Thyroid gland (tissue), 4 donors: ENCODE results near the gene LRRC28. TPM values are rescaled to one million over a fixed set of nuclear protein-coding genes. Genes with fewer than 3 reads are reported as not detected.

ENCODE experiments used
- DNase-seq, 2 donors: peaks; one replicate each; pipeline ENCODE4 v3.0.0-alpha.2; 2019
- H3K27ac ChIP-seq, 3 donors: fragments of 200-600 bp; sonication (generic); 1 replicate in 2 of 3; 2 replicates in 1 of 3; pipeline ENCODE4 v1.5.1; 2016 to 2019; ENCODE audit warnings: mild to moderate bottlenecking in 1 of 3, moderate library complexity in 1 of 3
- H3K27me3 ChIP-seq: fragments of 200-600 bp; sonication (generic); one replicate; pipeline ENCODE4 v1.5.1; 2019
- H3K36me3 ChIP-seq, 2 donors: fragments of 200-600 bp; sonication (generic); one replicate each; pipeline ENCODE4 v1.5.1; 2016 to 2019
- H3K4me1 ChIP-seq, 2 donors: fragments of 200-600 bp; sonication (generic); one replicate each; pipeline ENCODE4 v1.5.1; 2017 to 2019
- H3K4me3 ChIP-seq, 3 donors: fragments of 200-600 bp; sonication (generic); replicated peaks in 1 of 3; 1 replicate in 2 of 3; 2 replicates in 1 of 3; pipeline ENCODE4 v1.5.1; 2016; ENCODE audit warnings: mild to moderate bottlenecking in 1 of 3
- H3K9me3 ChIP-seq: fragments of 200-600 bp; sonication (generic); one replicate; pipeline ENCODE4 v1.5.1; 2017
- POLR2A ChIP-seq, 2 donors: fragments of 450-650 bp; IDR thresholded peaks; one replicate each; pipeline ENCODE4 v1.6.1; 2017; ENCODE audit warnings: antibody characterized with exemption in 2 of 2, mild to moderate bottlenecking in 2 of 2, moderate library complexity in 1 of 2
- WGBS, 2 donors: methylation state at CpG; one replicate each; pipeline ENCODE4 v1.1.5; 2017; 5-methylcytosine and 5-hydroxymethylcytosine counted together
- intact Hi-C: fragments of 100-400 bp; cut with DNase I; formaldehyde crosslinking; loops from one replicate; pipeline ENCODE4 v1.15.1; 2023
- total RNA-seq, 4 donors: library from RNA; depleted of rRNA; stranded (reverse); fragments of >200 nt; gene quantifications; one replicate each; pipeline ENCODE4 v1.2.3, GENCODE V29; 2016
- TF ChIP-seq, protein P1 (sequence below), 6 experiments: fragments of 200-600 bp in 3 of 6; fragments of 450-650 bp in 3 of 6; sonication (generic) in 3 of 6; IDR thresholded peaks; one replicate each; pipeline ENCODE4 v1.5.1; 2016 to 2019; ENCODE audit warnings: antibody characterized with exemption in 6 of 6, mild to moderate bottlenecking in 2 of 6, inconsistent platforms in 1 of 6, moderate library complexity in 1 of 6

Gene LRRC28
- total RNA-seq, 4 donors from 2014 or later = 36.1 to 51.6 (median 44.8) TPM

DNA sequence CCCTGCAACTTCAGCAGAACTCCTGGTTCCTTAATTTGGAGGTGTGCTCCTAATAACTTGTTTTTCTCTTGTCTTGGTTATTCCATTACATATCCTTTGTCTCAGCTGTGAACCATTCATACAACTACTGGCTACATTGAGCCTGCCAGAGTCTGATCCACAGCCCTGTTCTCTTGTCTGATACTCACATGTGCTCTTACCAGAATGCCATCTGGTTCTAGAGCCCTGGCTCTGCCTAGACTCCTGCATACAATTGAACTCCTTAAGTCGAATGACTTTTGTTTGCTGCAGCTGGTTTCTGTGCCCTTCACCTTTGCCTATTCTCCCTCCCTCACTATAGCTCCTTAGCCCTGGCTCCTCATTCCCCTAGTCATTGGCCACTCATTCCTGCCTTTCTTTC lies 85.5 kb downstream of the LRRC28 start:
- TF ChIP-seq, protein P1, sequence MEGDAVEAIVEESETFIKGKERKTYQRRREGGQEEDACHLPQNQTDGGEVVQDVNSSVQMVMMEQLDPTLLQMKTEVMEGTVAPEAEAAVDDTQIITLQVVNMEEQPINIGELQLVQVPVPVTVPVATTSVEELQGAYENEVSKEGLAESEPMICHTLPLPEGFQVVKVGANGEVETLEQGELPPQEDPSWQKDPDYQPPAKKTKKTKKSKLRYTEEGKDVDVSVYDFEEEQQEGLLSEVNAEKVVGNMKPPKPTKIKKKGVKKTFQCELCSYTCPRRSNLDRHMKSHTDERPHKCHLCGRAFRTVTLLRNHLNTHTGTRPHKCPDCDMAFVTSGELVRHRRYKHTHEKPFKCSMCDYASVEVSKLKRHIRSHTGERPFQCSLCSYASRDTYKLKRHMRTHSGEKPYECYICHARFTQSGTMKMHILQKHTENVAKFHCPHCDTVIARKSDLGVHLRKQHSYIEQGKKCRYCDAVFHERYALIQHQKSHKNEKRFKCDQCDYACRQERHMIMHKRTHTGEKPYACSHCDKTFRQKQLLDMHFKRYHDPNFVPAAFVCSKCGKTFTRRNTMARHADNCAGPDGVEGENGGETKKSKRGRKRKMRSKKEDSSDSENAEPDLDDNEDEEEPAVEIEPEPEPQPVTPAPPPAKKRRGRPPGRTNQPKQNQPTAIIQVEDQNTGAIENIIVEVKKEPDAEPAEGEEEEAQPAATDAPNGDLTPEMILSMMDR (IDR thresholded peaks at IDR 0.05) = no peak
- TF ChIP-seq POLR2A (IDR thresholded peaks at IDR 0.05) = no peak
- H3K36me3 ChIP-seq = no peaks in the 10 kb centered on the region
- intact Hi-C loops = no loop called here
- H3K9me3 ChIP-seq = no peaks in the 10 kb centered on the region
- H3K4me3 ChIP-seq = no peak overlapping the region
- DNase-seq = no peak
- H3K27me3 ChIP-seq = no peaks in the 10 kb centered on the region
- H3K4me1 ChIP-seq = peaks cover 10 to 28% of the 10 kb centered on the region in 2 donors
- H3K27ac ChIP-seq = no peak overlapping the region
- WGBS, 2 donors = 81 to 90% methylated on average over 1 of the region's 1 CpG

DNA sequence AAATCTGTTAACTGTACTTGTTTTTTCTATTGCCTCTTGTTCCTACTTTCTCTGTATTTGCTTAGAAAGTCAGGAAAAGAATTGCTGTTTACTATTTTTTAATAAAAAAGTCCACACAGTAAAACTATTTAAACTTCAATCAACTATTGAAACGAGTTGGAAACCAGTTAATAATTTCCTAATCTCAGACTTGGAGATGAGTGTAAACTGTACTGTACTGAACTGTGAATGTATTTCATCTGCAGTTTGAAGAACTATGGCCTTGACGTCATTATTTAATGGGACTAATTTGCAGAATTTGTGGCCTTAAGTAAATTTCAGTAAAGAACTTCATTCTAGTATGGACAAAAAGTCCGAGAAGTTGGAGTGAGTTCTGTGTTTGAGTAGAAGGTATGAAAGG lies 89.1 kb downstream of the LRRC28 start:
- H3K4me3 ChIP-seq = no peak overlapping the region
- TF ChIP-seq, protein P1 (IDR thresholded peaks at IDR 0.05) = no peak
- H3K4me1 ChIP-seq = peaks cover 5 to 21% of the 10 kb centered on the region in 2 donors
- H3K36me3 ChIP-seq = no peaks in the 10 kb centered on the region
- intact Hi-C loops = no loop called here
- no peak for DNase-seq
- no peaks in the 10 kb centered on the region for H3K27me3 ChIP-seq
- no peaks in the 10 kb centered on the region for H3K9me3 ChIP-seq
- 92 to 94% methylated on average over 3 of the region's 3 CpGs for WGBS, 2 donors
- no peak overlapping the region for H3K27ac ChIP-seq

DNA sequence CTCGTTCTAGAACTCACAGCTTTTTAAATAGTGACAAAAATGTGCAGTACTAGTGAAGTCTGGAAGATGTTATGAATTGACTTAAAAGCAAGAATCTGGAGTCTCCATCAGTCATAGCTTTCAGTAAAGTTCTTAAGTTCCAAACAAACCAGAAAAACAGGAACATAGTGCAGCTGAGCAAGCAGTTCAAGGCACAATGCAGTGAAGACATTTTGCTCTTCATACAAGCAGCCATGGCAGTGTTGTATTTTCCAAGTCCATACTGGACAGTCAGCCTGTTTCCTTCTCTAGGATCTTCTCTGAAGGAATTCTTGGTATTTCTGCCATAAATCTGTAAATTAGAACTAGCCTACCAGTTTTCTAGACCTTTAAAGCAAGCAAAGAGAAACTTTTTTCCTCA lies 90.5 kb downstream of the LRRC28 start:
- H3K4me3 ChIP-seq = no peak overlapping the region
- TF ChIP-seq POLR2A (IDR thresholded peaks at IDR 0.05) = no peak
- TF ChIP-seq, protein P1 (IDR thresholded peaks at IDR 0.05) = no peak
- intact Hi-C loops = no loop called here

DNA sequence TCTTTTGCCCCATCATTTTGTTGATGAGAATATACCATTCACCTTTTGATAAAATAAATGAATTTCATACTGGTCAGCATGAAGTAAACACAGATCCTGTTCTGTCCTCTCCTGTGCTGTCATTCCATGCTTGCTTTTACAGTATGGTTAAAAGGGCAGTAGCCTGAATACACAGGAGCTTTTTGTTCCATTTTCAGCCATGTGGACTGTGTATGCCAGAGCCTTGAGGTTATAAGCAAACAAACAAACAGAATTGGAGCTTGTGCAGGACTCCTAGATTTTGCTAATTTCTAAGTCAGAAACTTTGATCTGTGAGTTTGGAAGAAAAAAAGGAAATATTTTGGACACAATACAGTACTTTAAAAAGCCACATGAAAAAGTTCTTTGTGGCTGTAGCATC lies 91.9 kb downstream of the LRRC28 start:
- no peaks in the 10 kb centered on the region for H3K27me3 ChIP-seq
- TF ChIP-seq, protein P1 (IDR thresholded peaks at IDR 0.05) = no peak
- TF ChIP-seq POLR2A (IDR thresholded peaks at IDR 0.05) = no peak
- no peaks in the 10 kb centered on the region for H3K9me3 ChIP-seq
- H3K4me1 ChIP-seq = peaks cover 8 to 17% of the 10 kb centered on the region in 2 donors
- H3K36me3 ChIP-seq = no peaks in the 10 kb centered on the region
- intact Hi-C loops = no loop called here
- no peak overlapping the region for H3K27ac ChIP-seq
- no peak for DNase-seq
- H3K4me3 ChIP-seq = no peak overlapping the region

More for the DNA sequence above, 90.5 kb downstream of the LRRC28 start:
- no peak overlapping the region for H3K27ac ChIP-seq
- no peak for DNase-seq
- peaks cover 8 to 17% of the 10 kb centered on the region in 2 donors for H3K4me1 ChIP-seq
- H3K27me3 ChIP-seq = no peaks in the 10 kb centered on the region
- H3K36me3 ChIP-seq = no peaks in the 10 kb centered on the region
- WGBS, 2 donors = 85 to 95% methylated on average over 1 of the region's 1 CpG
- no peaks in the 10 kb centered on the region for H3K9me3 ChIP-seq

GRCh38 chr15:99343881-99344551 lies 92.7 kb downstream of the LRRC28 start:
- TF ChIP-seq, protein P1 (IDR thresholded peaks at IDR 0.05) = peak in 3 of 6 experiments; percentile 6 to 32 (median 16)
- TF ChIP-seq POLR2A (IDR thresholded peaks at IDR 0.05) = no peak
- no peaks in the 10 kb centered on the region for H3K9me3 ChIP-seq
- intact Hi-C loops = no loop called here
- peak; percentile 24 to 30 for DNase-seq
- H3K4me3 ChIP-seq = no peak overlapping the region
- 70 to 74% methylated on average over 9 of the region's 9 CpGs for WGBS, 2 donors
- no peaks in the 10 kb centered on the region for H3K36me3 ChIP-seq
- peaks cover 8 to 17% of the 10 kb centered on the region in 2 donors for H3K4me1 ChIP-seq
- no peaks in the 10 kb centered on the region for H3K27me3 ChIP-seq
- H3K27ac ChIP-seq = no peak overlapping the region
